ENCODE data around the gene GUCD1.

GUCD1 gene

DNA sequence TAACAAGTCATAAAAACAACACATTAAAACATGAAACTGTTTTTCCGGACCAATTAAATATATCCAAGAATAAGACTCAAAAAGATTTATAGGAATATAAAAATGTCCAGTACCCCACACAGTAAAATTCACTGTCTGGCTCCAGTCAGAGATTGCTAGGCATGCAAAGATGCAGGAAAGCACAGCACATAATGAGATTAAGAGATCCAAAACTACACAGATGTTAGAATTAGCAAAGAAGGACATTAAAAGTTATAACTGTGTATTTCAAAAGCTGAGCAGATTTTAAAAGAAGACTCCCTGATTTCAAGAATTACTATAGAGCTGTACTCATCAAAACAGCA is 24.3 kb upstream of the GUCD1 start:
- Histone ChIP-seq H3K36me3 (ENCODE audit: insufficient read depth, low read length) (peaks cover 24% of the 10 kb centered on the region), H3K27me3 (ENCODE audit: insufficient read depth, low read length) (0 out of 2 replicates have a peak, but pooled peaks cover 3% of the 10 kb centered on the region), H2AFZ (ENCODE audit: low read length) (no peak overlapping the region), H3K4me1 (ENCODE audit: insufficient read depth, low read length, severe bottlenecking) (no peaks in the 10 kb centered on the region), H3K27ac (ENCODE audit: low read depth, low read length, poor library complexity, severe bottlenecking) (no peak overlapping the region), H3K9me2 (ENCODE audit: low read depth, low read length) (no peaks in the 10 kb centered on the region), H3K79me2 (ENCODE audit: insufficient read depth, low read length) (no peaks in the 10 kb centered on the region), H3K9ac (ENCODE audit: low read length) (no peak overlapping the region), H3F3A (ENCODE audit: insufficient read depth, low read length) (no peaks in the 10 kb centered on the region), H3K9me3 (ENCODE audit: low read length) (no peaks in the 10 kb centered on the region), H4K20me1 (ENCODE audit: insufficient read depth, low read length) (no peaks in the 10 kb centered on the region), H3K4me3 (ENCODE audit: low read depth, low read length, poor library complexity, severe bottlenecking) (no peak overlapping the region), H3K4me2 (ENCODE audit: low read length) (no peak overlapping the region)
- TF ChIP-seq EZH2 (IDR thresholded peaks at IDR 0.05; ENCODE audit: borderline replicate concordance, low read length) = no peak
- TF ChIP-seq, protein P1, sequence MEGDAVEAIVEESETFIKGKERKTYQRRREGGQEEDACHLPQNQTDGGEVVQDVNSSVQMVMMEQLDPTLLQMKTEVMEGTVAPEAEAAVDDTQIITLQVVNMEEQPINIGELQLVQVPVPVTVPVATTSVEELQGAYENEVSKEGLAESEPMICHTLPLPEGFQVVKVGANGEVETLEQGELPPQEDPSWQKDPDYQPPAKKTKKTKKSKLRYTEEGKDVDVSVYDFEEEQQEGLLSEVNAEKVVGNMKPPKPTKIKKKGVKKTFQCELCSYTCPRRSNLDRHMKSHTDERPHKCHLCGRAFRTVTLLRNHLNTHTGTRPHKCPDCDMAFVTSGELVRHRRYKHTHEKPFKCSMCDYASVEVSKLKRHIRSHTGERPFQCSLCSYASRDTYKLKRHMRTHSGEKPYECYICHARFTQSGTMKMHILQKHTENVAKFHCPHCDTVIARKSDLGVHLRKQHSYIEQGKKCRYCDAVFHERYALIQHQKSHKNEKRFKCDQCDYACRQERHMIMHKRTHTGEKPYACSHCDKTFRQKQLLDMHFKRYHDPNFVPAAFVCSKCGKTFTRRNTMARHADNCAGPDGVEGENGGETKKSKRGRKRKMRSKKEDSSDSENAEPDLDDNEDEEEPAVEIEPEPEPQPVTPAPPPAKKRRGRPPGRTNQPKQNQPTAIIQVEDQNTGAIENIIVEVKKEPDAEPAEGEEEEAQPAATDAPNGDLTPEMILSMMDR (IDR thresholded peaks at IDR 0.05; ENCODE audit: low read length) = no peak

DNA sequence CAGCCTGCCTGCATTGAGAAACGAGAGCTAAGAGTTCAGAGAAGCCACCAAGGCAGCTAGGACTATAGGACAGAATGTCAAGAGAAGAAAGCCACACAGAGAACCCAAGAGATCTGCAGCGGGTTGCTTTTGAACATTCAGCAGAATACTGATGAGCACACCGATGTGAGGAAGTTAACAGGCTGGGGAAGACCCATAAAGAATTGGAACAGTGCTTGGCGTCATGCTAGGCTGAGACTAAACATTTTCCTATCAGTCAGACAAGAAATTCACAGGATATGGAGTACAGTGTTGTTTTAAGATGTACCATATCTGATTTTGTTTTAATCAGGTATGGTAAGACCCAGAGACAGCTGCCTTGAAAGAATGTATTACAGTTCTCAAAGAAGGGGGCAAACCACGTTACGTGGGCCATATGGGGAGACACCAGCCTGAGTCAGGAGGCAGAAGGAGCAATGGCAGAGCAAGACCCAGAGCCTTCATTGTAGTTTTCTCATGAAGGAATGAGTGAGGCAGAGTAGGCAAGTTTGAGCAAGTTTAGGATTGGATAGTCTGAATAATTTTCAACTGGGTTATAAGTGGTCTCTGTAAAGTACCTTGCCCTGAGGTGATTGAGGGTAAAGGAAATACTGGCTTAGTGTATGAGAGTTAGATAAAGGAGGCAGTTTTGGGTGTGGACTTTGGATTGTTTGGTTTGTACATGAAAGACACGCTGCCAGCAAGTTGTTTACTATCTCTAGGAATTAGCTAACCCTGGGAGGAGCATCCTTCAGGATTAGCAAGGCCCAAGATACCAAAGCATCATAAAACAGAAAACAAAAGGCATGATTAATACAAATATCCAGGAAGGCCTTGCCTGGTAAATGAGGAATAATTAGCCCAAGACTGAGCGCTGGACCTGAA is 23.7 kb upstream of the GUCD1 start:
- Histone ChIP-seq H3K27ac (ENCODE audit: low read depth, low read length, poor library complexity, severe bottlenecking) (no peak overlapping the region), H3K4me3 (ENCODE audit: low read depth, low read length, poor library complexity, severe bottlenecking) (no peak overlapping the region), H3K27me3 (ENCODE audit: insufficient read depth, low read length) (no peaks in the 10 kb centered on the region), H3K4me2 (ENCODE audit: low read length) (no peak overlapping the region), H3K4me1 (ENCODE audit: insufficient read depth, low read length, severe bottlenecking) (no peaks in the 10 kb centered on the region), H3K79me2 (ENCODE audit: insufficient read depth, low read length) (no peaks in the 10 kb centered on the region), H3K9ac (ENCODE audit: low read length) (no peak overlapping the region), H3K9me3 (ENCODE audit: low read length) (no peaks in the 10 kb centered on the region), H4K20me1 (ENCODE audit: insufficient read depth, low read length) (no peaks in the 10 kb centered on the region), H3F3A (ENCODE audit: insufficient read depth, low read length) (no peaks in the 10 kb centered on the region), H2AFZ (ENCODE audit: low read length) (no peak overlapping the region), H3K36me3 (ENCODE audit: insufficient read depth, low read length) (peaks cover 30% of the 10 kb centered on the region), H3K9me2 (ENCODE audit: low read depth, low read length) (no peaks in the 10 kb centered on the region)
- TF ChIP-seq, protein P1 (IDR thresholded peaks at IDR 0.05; ENCODE audit: low read length) = no peak
- TF ChIP-seq EZH2 (IDR thresholded peaks at IDR 0.05; ENCODE audit: borderline replicate concordance, low read length) = no peak

DNA sequence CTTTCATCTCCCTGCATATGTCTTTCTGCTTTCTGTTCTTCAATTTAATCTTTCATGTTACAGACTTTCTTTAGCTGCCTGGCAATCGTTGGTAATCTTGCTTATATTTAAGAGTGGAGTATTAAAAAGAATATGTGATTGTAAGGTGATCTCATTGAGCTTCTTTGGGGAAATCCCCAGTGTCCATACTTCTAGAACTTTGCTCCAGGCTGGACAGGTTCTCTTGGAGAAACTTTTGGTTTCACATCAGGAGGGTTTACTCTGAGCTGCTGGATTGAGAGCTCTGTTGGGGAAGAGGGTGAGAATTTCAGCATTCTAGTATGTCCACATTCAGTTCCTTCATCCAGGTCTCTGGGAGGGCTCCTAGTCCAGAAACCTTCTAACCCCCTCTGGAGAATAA is 21.8 kb upstream of the GUCD1 start:
- Histone ChIP-seq H3K4me3 (ENCODE audit: low read depth, low read length, poor library complexity, severe bottlenecking) (no peak overlapping the region), H3K9ac (ENCODE audit: low read length) (no peak overlapping the region), H4K20me1 (ENCODE audit: insufficient read depth, low read length) (no peaks in the 10 kb centered on the region), H3K4me2 (ENCODE audit: low read length) (no peak overlapping the region), H3K9me3 (ENCODE audit: low read length) (no peaks in the 10 kb centered on the region), H3K36me3 (ENCODE audit: insufficient read depth, low read length) (peaks cover 49% of the 10 kb centered on the region), H3K79me2 (ENCODE audit: insufficient read depth, low read length) (no peaks in the 10 kb centered on the region), H3F3A (ENCODE audit: insufficient read depth, low read length) (no peaks in the 10 kb centered on the region), H2AFZ (ENCODE audit: low read length) (no peak overlapping the region), H3K27ac (ENCODE audit: low read depth, low read length, poor library complexity, severe bottlenecking) (no peak overlapping the region), H3K27me3 (ENCODE audit: insufficient read depth, low read length) (no peaks in the 10 kb centered on the region), H3K4me1 (ENCODE audit: insufficient read depth, low read length, severe bottlenecking) (no peaks in the 10 kb centered on the region), H3K9me2 (ENCODE audit: low read depth, low read length) (no peaks in the 10 kb centered on the region)
- TF ChIP-seq, protein P1 (IDR thresholded peaks at IDR 0.05; ENCODE audit: low read length) = no peak
- no peak for TF ChIP-seq EZH2 (IDR thresholded peaks at IDR 0.05; ENCODE audit: borderline replicate concordance, low read length)

Measured in OCI-LY1 (cell line).